ENCODE results near the gene FER. TPM values are rescaled to one million over a fixed set of nuclear protein-coding genes. Genes with fewer than 3 reads are reported as not detected.

FER gene
- polyA plus RNA-seq, 1 donor from 2014 or later: 8.5 TPM

DNA sequence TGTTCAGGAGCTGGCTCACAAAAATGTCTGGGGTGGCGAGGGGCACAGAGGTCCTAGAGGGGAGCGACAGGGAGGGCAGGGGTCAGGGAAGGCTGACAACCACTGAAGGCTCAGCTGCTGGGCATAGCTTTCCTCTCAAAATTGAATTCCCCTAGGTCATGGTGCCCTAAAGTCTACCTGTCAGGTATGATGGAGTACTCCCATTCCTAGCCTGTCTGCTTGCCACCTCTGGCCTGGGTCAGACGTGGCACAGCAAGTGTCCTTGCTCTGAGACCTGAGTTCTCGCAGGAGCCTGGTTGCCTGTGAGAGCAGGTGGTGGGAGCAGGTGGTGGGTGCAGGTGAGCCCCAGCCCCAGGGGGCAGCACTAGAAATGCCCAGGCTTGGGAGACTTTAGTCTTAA, 486.7 kb downstream of the FER start:
- no peak overlapping the region for H3K4me3 ChIP-seq (ENCODE audit: low read length)
- no peak overlapping the region for H2AFZ ChIP-seq (ENCODE audit: low read depth, low read length)
- H3K9ac ChIP-seq (ENCODE audit: low read length): no peak overlapping the region
- no peaks in the 10 kb centered on the region for H3F3A ChIP-seq (ENCODE audit: insufficient read depth, low read length, poor library complexity, severe bottlenecking)
- H3K27ac ChIP-seq (ENCODE audit: low read length): no peak overlapping the region
- H3K36me3 ChIP-seq (ENCODE audit: insufficient read depth, low read length): no peaks in the 10 kb centered on the region
- no peak overlapping the region for H3K4me2 ChIP-seq (ENCODE audit: low read length)
- H3K79me2 ChIP-seq (replicated peaks; ENCODE audit: insufficient read depth, low read length): no peaks in the 10 kb centered on the region
- no peaks in the 10 kb centered on the region for H3K9me2 ChIP-seq (ENCODE audit: insufficient read depth, low read length)
- peaks cover 6% of the 10 kb centered on the region for H3K9me3 ChIP-seq (ENCODE audit: low read length)
- no peaks in the 10 kb centered on the region for H4K20me1 ChIP-seq (ENCODE audit: insufficient read depth)
- no peak for TF ChIP-seq CTCF (IDR thresholded peaks at IDR 0.05; ENCODE audit: poor library complexity, severe bottlenecking)
- TF ChIP-seq REST (IDR thresholded peaks at IDR 0.05; ENCODE audit: borderline replicate concordance): no peak
- no peak for TF ChIP-seq POLR2AphosphoS5 (IDR thresholded peaks at IDR 0.05)
- TF ChIP-seq RAD21 (conservative IDR thresholded peaks at IDR 0.05): no peak
- no peak for TF ChIP-seq SMC3 (conservative IDR thresholded peaks at IDR 0.05; ENCODE audit: poor library complexity)
- TF ChIP-seq MXI1 (conservative IDR thresholded peaks at IDR 0.05; ENCODE audit: poor library complexity, severe bottlenecking): no peak
- no peak for TF ChIP-seq EZH2 (IDR thresholded peaks at IDR 0.05; ENCODE audit: borderline replicate concordance, insufficient read depth, low read length, poor library complexity, severe bottlenecking)
- TF ChIP-seq TAF1 (IDR thresholded peaks at IDR 0.05; ENCODE audit: low read depth): no peak
- no peak for TF ChIP-seq EP300 (conservative IDR thresholded peaks at IDR 0.05; ENCODE audit: poor library complexity, severe bottlenecking)
- no peaks in the 10 kb centered on the region for H3K27me3 ChIP-seq (ENCODE audit: insufficient read depth, low read depth, low read length)

GRCh38 chr5:109239456-109239855, 491.8 kb downstream of the FER start:
- TF ChIP-seq TAF1 (IDR thresholded peaks at IDR 0.05; ENCODE audit: low read depth) (no peak), RAD21 (conservative IDR thresholded peaks at IDR 0.05) (no peak), SMC3 (conservative IDR thresholded peaks at IDR 0.05; ENCODE audit: poor library complexity) (no peak), CTCF (IDR thresholded peaks at IDR 0.05; ENCODE audit: poor library complexity, severe bottlenecking) (no peak), REST (IDR thresholded peaks at IDR 0.05; ENCODE audit: borderline replicate concordance) (no peak), POLR2AphosphoS5 (IDR thresholded peaks at IDR 0.05) (no peak), EP300 (conservative IDR thresholded peaks at IDR 0.05; ENCODE audit: poor library complexity, severe bottlenecking) (no peak), EZH2 (IDR thresholded peaks at IDR 0.05; ENCODE audit: borderline replicate concordance, insufficient read depth, low read length, poor library complexity, severe bottlenecking) (no peak), MXI1 (conservative IDR thresholded peaks at IDR 0.05; ENCODE audit: poor library complexity, severe bottlenecking) (no peak)
- peaks cover 6% of the 10 kb centered on the region for H3K9me3 ChIP-seq (ENCODE audit: low read length)
- H3K9me2 ChIP-seq (ENCODE audit: insufficient read depth, low read length): no peaks in the 10 kb centered on the region
- no peaks in the 10 kb centered on the region for H3F3A ChIP-seq (ENCODE audit: insufficient read depth, low read length, poor library complexity, severe bottlenecking)
- no peak overlapping the region for H3K27ac ChIP-seq (ENCODE audit: low read length)
- no peak overlapping the region for H3K4me3 ChIP-seq (ENCODE audit: low read length)
- H3K9ac ChIP-seq (ENCODE audit: low read length): no peak overlapping the region
- no peaks in the 10 kb centered on the region for H3K36me3 ChIP-seq (ENCODE audit: insufficient read depth, low read length)
- H4K20me1 ChIP-seq (ENCODE audit: insufficient read depth): no peaks in the 10 kb centered on the region
- H3K79me2 ChIP-seq (replicated peaks; ENCODE audit: insufficient read depth, low read length): no peaks in the 10 kb centered on the region
- no peak overlapping the region for H3K4me2 ChIP-seq (ENCODE audit: low read length)
- H3K27me3 ChIP-seq (ENCODE audit: insufficient read depth, low read depth, low read length): no peaks in the 10 kb centered on the region
- no peak overlapping the region for H2AFZ ChIP-seq (ENCODE audit: low read depth, low read length)
